ENCODE measurements around the gene SORCS2. TPM values are rescaled to one million over a fixed set of nuclear protein-coding genes. Genes with fewer than 3 reads are reported as not detected.

SORCS2 gene
- total RNA-seq, 1 experiment from 2014 or later = not detected

GRCh38 chr4:7441201-7441600, 248.9 kb downstream of the SORCS2 start:
- no peaks in the 10 kb centered on the region for H3K36me3 Mint-ChIP-seq (ENCODE audit: insufficient read depth, unreplicated experiment)
- CTCF ChIA-PET = no interaction called here
- H3K9me3 Mint-ChIP-seq (ENCODE audit: low read depth, unreplicated experiment) = no peaks in the 10 kb centered on the region
- H3K27ac Mint-ChIP-seq (ENCODE audit: unreplicated experiment) = no peak overlapping the region
- no peaks in the 10 kb centered on the region for H3K4me1 Mint-ChIP-seq (ENCODE audit: low read depth, unreplicated experiment)
- H3K4me3 Mint-ChIP-seq (ENCODE audit: low read depth, unreplicated experiment) = no peak overlapping the region
- peaks cover 52% of the 10 kb centered on the region for H3K27me3 Mint-ChIP-seq (ENCODE audit: unreplicated experiment)
- no peak for DNase-seq
- intact Hi-C loops (cut with micrococcal nuclease; ENCODE audit: unreplicated experiment) = no loop called here
- no TSS peak for BruUV-seq (replicated peaks)
- no peak for TF ChIP-seq CTCF (IDR thresholded peaks at IDR 0.05; ENCODE audit: unreplicated experiment)

- Mint-ChIP-seq H3K27me3 (ENCODE audit: unreplicated experiment) (peaks cover 60% of the 10 kb centered on the region), H3K4me3 (ENCODE audit: low read depth, unreplicated experiment) (no peak overlapping the region), H3K27ac (ENCODE audit: unreplicated experiment) (no peak overlapping the region), H3K4me1 (ENCODE audit: low read depth, unreplicated experiment) (no peaks in the 10 kb centered on the region), H3K9me3 (ENCODE audit: low read depth, unreplicated experiment) (no peaks in the 10 kb centered on the region), H3K36me3 (ENCODE audit: insufficient read depth, unreplicated experiment) (no peaks in the 10 kb centered on the region)
- no peak for TF ChIP-seq CTCF (IDR thresholded peaks at IDR 0.05; ENCODE audit: unreplicated experiment)
- intact Hi-C loops (cut with micrococcal nuclease; ENCODE audit: unreplicated experiment) = no loop called here
- no peak for DNase-seq
- CTCF ChIA-PET = no interaction called here
- BruUV-seq (replicated peaks) = no TSS peak
Measured at GRCh38 chr4:7442574-7443162, 250.3 kb downstream of the SORCS2 start.

GRCh38 chr4:7444314-7444713, 252.0 kb downstream of the SORCS2 start:
- no TSS peak for BruUV-seq (replicated peaks)
- peaks cover 67% of the 10 kb centered on the region for H3K27me3 Mint-ChIP-seq (ENCODE audit: unreplicated experiment)

DNA sequence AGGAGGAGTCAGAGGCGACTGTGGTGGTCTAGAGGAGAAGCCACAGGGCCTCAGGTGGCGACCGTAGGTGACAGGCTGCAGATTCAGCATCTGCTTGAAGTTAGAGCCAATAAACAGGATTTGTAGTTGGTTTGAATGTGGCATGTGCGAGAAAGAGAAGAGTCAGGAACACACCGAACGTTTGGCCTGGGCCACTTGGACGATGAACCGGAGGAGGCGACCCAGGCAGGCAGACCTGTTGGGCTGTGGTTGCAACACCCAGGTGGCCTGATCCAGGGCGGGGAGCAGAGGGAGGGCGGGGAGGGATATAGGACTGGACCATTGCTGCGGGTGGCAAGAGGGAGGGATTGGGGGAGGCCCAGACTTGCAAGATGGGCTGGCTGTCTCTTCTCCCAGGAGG, 252.4 kb downstream of the SORCS2 start:
- no peak overlapping the region for H3K4me3 Mint-ChIP-seq (ENCODE audit: low read depth, unreplicated experiment)
- H3K36me3 Mint-ChIP-seq (ENCODE audit: insufficient read depth, unreplicated experiment) = no peaks in the 10 kb centered on the region
- peaks cover 63% of the 10 kb centered on the region for H3K27me3 Mint-ChIP-seq (ENCODE audit: unreplicated experiment)
- DNase-seq = no peak
- H3K27ac Mint-ChIP-seq (ENCODE audit: unreplicated experiment) = no peak overlapping the region
- no peak for TF ChIP-seq CTCF (IDR thresholded peaks at IDR 0.05; ENCODE audit: unreplicated experiment)
- intact Hi-C loops (cut with micrococcal nuclease; ENCODE audit: unreplicated experiment) = no loop called here
- no peaks in the 10 kb centered on the region for H3K9me3 Mint-ChIP-seq (ENCODE audit: low read depth, unreplicated experiment)
- no TSS peak for BruUV-seq (replicated peaks)
- H3K4me1 Mint-ChIP-seq (ENCODE audit: low read depth, unreplicated experiment) = no peaks in the 10 kb centered on the region
- CTCF ChIA-PET = no interaction called here

More at GRCh38 chr4:7444314-7444713, 252.0 kb downstream of the SORCS2 start:
- intact Hi-C loops (cut with micrococcal nuclease; ENCODE audit: unreplicated experiment) = no loop called here
- H3K27ac Mint-ChIP-seq (ENCODE audit: unreplicated experiment) = no peak overlapping the region
- no peak for TF ChIP-seq CTCF (IDR thresholded peaks at IDR 0.05; ENCODE audit: unreplicated experiment)
- no peaks in the 10 kb centered on the region for H3K36me3 Mint-ChIP-seq (ENCODE audit: insufficient read depth, unreplicated experiment)
- DNase-seq = no peak
- CTCF ChIA-PET = no interaction called here
- no peaks in the 10 kb centered on the region for H3K9me3 Mint-ChIP-seq (ENCODE audit: low read depth, unreplicated experiment)
- H3K4me1 Mint-ChIP-seq (ENCODE audit: low read depth, unreplicated experiment) = no peaks in the 10 kb centered on the region
- H3K4me3 Mint-ChIP-seq (ENCODE audit: low read depth, unreplicated experiment) = no peak overlapping the region
